Measurements from ENCODE around the gene NFIA. TPM values are rescaled to one million over a fixed set of nuclear protein-coding genes. Genes with fewer than 3 reads are reported as not detected.

NFIA gene
- total and polyA plus RNA-seq, 2 donors (not counting 1 experiment from before 2014, with no cell fraction given), result 0.28 to 0.54 TPM

GRCh38 chr1:61457526-61458040, 375.2 kb downstream of the NFIA start:
- POLR2A ChIA-PET, result no interaction called here
- intact Hi-C loops (cut with micrococcal nuclease), result no loop called here
- H3K27me3 Mint-ChIP-seq, result no peaks in the 10 kb centered on the region
- H3K4me3 ChIP-seq (ENCODE audit: control extremely low read depth in 1 of 5, extremely low read depth in 1 of 5, insufficient read depth in 1 of 5, low read depth in 2 of 5, low read length in 4 of 5), result no peak overlapping the region
- peaks cover 3% of the 10 kb centered on the region for H3K4me1 Mint-ChIP-seq
- CTCF ChIA-PET, result interaction anchor here (1.7 kb wide), 1 partner anchor 1486 kb away, joined by 4 read pairs; no protein-coding TSS in a partner anchor
- TF ChIP-seq CTCF (IDR thresholded peaks at IDR 0.05), result no peak
- no peak for TF ChIP-seq EZH2 (IDR thresholded peaks at IDR 0.05; ENCODE audit: borderline replicate concordance, insufficient read depth, low read depth, low read length, poor library complexity, severe bottlenecking)
- H3K79me2 ChIP-seq (ENCODE audit: control insufficient read depth, insufficient read depth, low read length), result no peaks in the 10 kb centered on the region
- H3K9ac ChIP-seq (ENCODE audit: low read length), result no peak overlapping the region
- no peak for ATAC-seq (ENCODE audit: low read depth)
- no peaks in the 10 kb centered on the region for H3K9me3 Mint-ChIP-seq (ENCODE audit: insufficient read depth)
- H2AFZ ChIP-seq (ENCODE audit: insufficient read depth, low read depth, low read length, poor library complexity, severe bottlenecking), result no peak overlapping the region
- H3K9me3 ChIP-seq (ENCODE audit: control extremely low read depth in 1 of 3, control insufficient read depth in 2 of 3, insufficient read depth in 1 of 3, low read length in 2 of 3), result no peaks in the 10 kb centered on the region
- H3K27ac ChIP-seq (ENCODE audit: low read length in 2 of 2), result no peak overlapping the region
- no peak overlapping the region for H3K4me2 ChIP-seq (replicated peaks; ENCODE audit: low read depth, low read length, poor library complexity, severe bottlenecking)
- no peak overlapping the region for H3K4me3 Mint-ChIP-seq
- no peak overlapping the region for H3K27ac Mint-ChIP-seq
- H4K20me1 ChIP-seq (ENCODE audit: control insufficient read depth, insufficient read depth, low read length, poor library complexity, severe bottlenecking), result no peaks in the 10 kb centered on the region
- H3K36me3 ChIP-seq (replicated peaks in 1 of 2; ENCODE audit: control extremely low read depth in 1 of 2, control insufficient read depth in 1 of 2, extremely low read depth in 1 of 2, insufficient read depth in 2 of 2, low read length in 1 of 2), result no peaks in the 10 kb centered on the region
- DNase-seq, result no peak
- H3K4me1 ChIP-seq (ENCODE audit: control insufficient read depth in 2 of 2, insufficient read depth in 2 of 2, low read length in 2 of 2), result peaks cover 0 to 4% of the 10 kb centered on the region in 2 donors
- H3K27me3 ChIP-seq (replicated peaks in 1 of 4; ENCODE audit: control extremely low read depth in 1 of 4, control insufficient read depth in 3 of 4, insufficient read depth in 4 of 4, low read length in 3 of 4), result no peaks in the 10 kb centered on the region
- 37% methylated on average over 2 of the region's 5 CpGs for WGBS (ENCODE audit: insufficient coverage)

DNA sequence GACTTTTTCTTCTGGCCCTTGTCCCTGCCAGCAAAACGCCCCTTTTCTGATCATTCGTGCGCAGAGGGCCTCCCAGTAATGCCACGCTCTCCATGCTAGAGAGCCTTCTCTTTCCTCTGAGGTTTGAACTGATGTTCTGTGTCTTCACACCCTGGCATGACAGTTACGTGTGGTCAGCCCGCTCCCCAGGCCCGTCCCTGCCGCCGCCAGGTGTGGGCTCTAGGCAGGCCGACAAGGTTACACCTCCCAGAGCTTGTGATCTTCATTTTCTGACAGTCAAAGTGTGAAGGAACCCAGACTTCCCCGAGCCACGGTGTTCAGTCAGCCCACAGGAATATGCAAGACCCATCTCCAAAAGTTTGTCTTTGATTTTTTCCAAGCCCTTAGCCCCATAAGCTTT, 377.0 kb downstream of the NFIA start:
- no peaks in the 10 kb centered on the region for H4K20me1 ChIP-seq (ENCODE audit: control insufficient read depth, insufficient read depth, low read length, poor library complexity, severe bottlenecking)
- no peak overlapping the region for H3K4me3 ChIP-seq (ENCODE audit: control extremely low read depth in 1 of 5, extremely low read depth in 1 of 5, insufficient read depth in 1 of 5, low read depth in 2 of 5, low read length in 4 of 5)
- TF ChIP-seq CTCF (IDR thresholded peaks at IDR 0.05), result no peak
- TF ChIP-seq EZH2 (IDR thresholded peaks at IDR 0.05; ENCODE audit: borderline replicate concordance, insufficient read depth, low read depth, low read length, poor library complexity, severe bottlenecking), result no peak
- no peak for DNase-seq
- no peaks in the 10 kb centered on the region for H3K9me3 Mint-ChIP-seq (ENCODE audit: insufficient read depth)
- ChIA-PET POLR2A (no interaction called here), CTCF (interaction anchor here (1.6 kb wide), 1 partner anchor 410 kb away, joined by 4 read pairs; no protein-coding TSS in a partner anchor)
- no peaks in the 10 kb centered on the region for H3K4me1 ChIP-seq (ENCODE audit: control insufficient read depth in 2 of 2, insufficient read depth in 2 of 2, low read length in 2 of 2)
- no peaks in the 10 kb centered on the region for H3K9me3 ChIP-seq (ENCODE audit: control extremely low read depth in 1 of 3, control insufficient read depth in 2 of 3, insufficient read depth in 1 of 3, low read length in 2 of 3)
- H3K4me1 Mint-ChIP-seq, result no peaks in the 10 kb centered on the region
- no peaks in the 10 kb centered on the region for H3K79me2 ChIP-seq (ENCODE audit: control insufficient read depth, insufficient read depth, low read length)
- H3K27ac ChIP-seq (ENCODE audit: low read length in 2 of 2), result no peak overlapping the region
- no peak overlapping the region for H2AFZ ChIP-seq (ENCODE audit: insufficient read depth, low read depth, low read length, poor library complexity, severe bottlenecking)
- ATAC-seq (ENCODE audit: low read depth), result no peak
- H3K9ac ChIP-seq (ENCODE audit: low read length), result no peak overlapping the region
- no peaks in the 10 kb centered on the region for H3K36me3 ChIP-seq (replicated peaks in 1 of 2; ENCODE audit: control extremely low read depth in 1 of 2, control insufficient read depth in 1 of 2, extremely low read depth in 1 of 2, insufficient read depth in 2 of 2, low read length in 1 of 2)
- H3K27ac Mint-ChIP-seq, result no peak overlapping the region
- 41% methylated on average over 10 of the region's 12 CpGs for WGBS (ENCODE audit: insufficient coverage)
- intact Hi-C loops (cut with micrococcal nuclease), result no loop called here
- H3K27me3 ChIP-seq (replicated peaks in 1 of 4; ENCODE audit: control extremely low read depth in 1 of 4, control insufficient read depth in 3 of 4, insufficient read depth in 4 of 4, low read length in 3 of 4), result no peaks in the 10 kb centered on the region
- H3K4me3 Mint-ChIP-seq, result no peak overlapping the region
- no peaks in the 10 kb centered on the region for H3K27me3 Mint-ChIP-seq
- no peak overlapping the region for H3K4me2 ChIP-seq (replicated peaks; ENCODE audit: low read depth, low read length, poor library complexity, severe bottlenecking)

All from B cell (primary cell).